ENCODE data around the gene UCN3. TPM values are rescaled to one million over a fixed set of nuclear protein-coding genes. Genes with fewer than 3 reads are reported as not detected.

The UCN3 gene
- total RNA-seq, 1 experiment from 2014 or later, result not detected

GRCh38 chr10:5399332-5399731 is 34.6 kb downstream of the UCN3 start:
- Mint-ChIP-seq H3K36me3 (ENCODE audit: insufficient read depth in 1 of 3, low read depth in 3 of 3) (no peaks in the 10 kb centered on the region; a peak in 1 of 7 replicates), H3K9me3 (peaks cover 0 to 4% of the 10 kb centered on the region in 2 experiments; a peak in 3 of 5 replicates)
- H3K4me1 ChIP-seq (ENCODE audit: insufficient read depth, low read length), result no peaks in the 10 kb centered on the region

More at GRCh38 chr10:5399332-5399731, 34.6 kb downstream of the UCN3 start:
- Mint-ChIP-seq H3K4me1 (no peaks in the 10 kb centered on the region; a peak in 1 of 4 replicates), H3K4me3 (no peak overlapping the region), H3K27ac (no peak overlapping the region), H3K27me3 (ENCODE audit: low read depth) (no peaks in the 10 kb centered on the region)
- Histone ChIP-seq H3K9ac (ENCODE audit: extremely low read depth, insufficient read length, low read length) (no peak overlapping the region), H3K27ac (ENCODE audit: insufficient read length, low read depth, low read length) (no peak overlapping the region), H2BK120ac (ENCODE audit: low read depth, low read length, poor library complexity, severe bottlenecking) (no peak overlapping the region), H3K79me2 (ENCODE audit: insufficient read depth, low read length) (no peaks in the 10 kb centered on the region), H3K23me2 (ENCODE audit: insufficient read length, low read depth, low read length, poor library complexity, severe bottlenecking) (no peaks in the 10 kb centered on the region), H2AFZ (ENCODE audit: low read length) (no peak overlapping the region), H2AK5ac (ENCODE audit: insufficient read length, low read length) (no peak overlapping the region), H4K5ac (ENCODE audit: insufficient read length, low read depth, low read length) (no peak overlapping the region), H2BK15ac (ENCODE audit: low read depth, low read length) (no peak overlapping the region), H3K18ac (ENCODE audit: insufficient read length, low read depth, low read length) (no peak overlapping the region), H2BK20ac (ENCODE audit: low read depth, low read length, poor library complexity, severe bottlenecking) (no peak overlapping the region), H3T11ph (ENCODE audit: low read length) (no peak overlapping the region), H2BK12ac (ENCODE audit: insufficient read length, low read depth, low read length) (no peak overlapping the region), H2BK5ac (ENCODE audit: insufficient read length, low read length) (no peak overlapping the region), H3K56ac (ENCODE audit: insufficient read length, low read depth, low read length) (no peak overlapping the region), H3K27me3 (ENCODE audit: insufficient read depth, low read length) (no peaks in the 10 kb centered on the region), H3K79me1 (ENCODE audit: insufficient read depth, low read depth, low read length, poor library complexity, severe bottlenecking) (no peaks in the 10 kb centered on the region), H3K23ac (ENCODE audit: insufficient read length, low read depth, low read length) (no peak overlapping the region), H3K4ac (ENCODE audit: low read depth, low read length) (no peak overlapping the region), H4K20me1 (ENCODE audit: control insufficient read depth, insufficient read depth, insufficient read length) (no peaks in the 10 kb centered on the region), H3K14ac (ENCODE audit: insufficient read depth, low read length) (no peak overlapping the region), H4K91ac (ENCODE audit: insufficient read length, low read depth, low read length) (no peak overlapping the region), H3K9me3 (ENCODE audit: control insufficient read depth, low read depth, low read length) (no peaks in the 10 kb centered on the region), H4K8ac (replicated peaks; ENCODE audit: insufficient read length, low read depth, low read length) (no peak overlapping the region), H3K4me2 (ENCODE audit: insufficient read depth, insufficient read length, low read length) (no peak overlapping the region)
- WGBS (ENCODE audit: extremely low coverage, insufficient read length, low lambda C conversion rate), result no CpG with 5 or more reads among the region's 6 CpGs
- no peak for TF ChIP-seq CTCF (conservative IDR thresholded peaks at IDR 0.05)
- DNase-seq, result no peak

Data from H9 (cell line).